IPS-18c (cell line): ENCODE data around the gene RAB8B.

Source experiments
- H3K4me3 ChIP-seq: 2 replicates; pipeline ENCODE4 v1.7.0; 2013; ENCODE audit warnings: low read depth, mild to moderate bottlenecking, low read length, moderate library complexity; ENCODE audit not compliant: insufficient read depth
- H3K9me3 ChIP-seq: one replicate; pipeline ENCODE4 v1.6.1; 2013; ENCODE audit warnings: mild to moderate bottlenecking, low read length, moderate library complexity; ENCODE audit not compliant: control insufficient read depth, insufficient read depth

The RAB8B gene

GRCh38 chr15:63172851-63173451, 16.5 kb upstream of the RAB8B start:
- Histone ChIP-seq H3K9me3 (no peaks in the 10 kb centered on the region), H3K4me3 (no peak overlapping the region)

GRCh38 chr15:63176302-63176701, 13.1 kb upstream of the RAB8B start:
- H3K9me3 ChIP-seq = no peaks in the 10 kb centered on the region

GRCh38 chr15:63178034-63178433, 11.4 kb upstream of the RAB8B start:
- H3K9me3 ChIP-seq = no peaks in the 10 kb centered on the region

More at GRCh38 chr15:63176302-63176701, 13.1 kb upstream of the RAB8B start:
- no peak overlapping the region for H3K4me3 ChIP-seq

GRCh38 chr15:63180746-63181145, 8.7 kb upstream of the RAB8B start:
- no peak overlapping the region for H3K4me3 ChIP-seq
- no peaks in the 10 kb centered on the region for H3K9me3 ChIP-seq

More at GRCh38 chr15:63178034-63178433, 11.4 kb upstream of the RAB8B start:
- H3K4me3 ChIP-seq = no peak overlapping the region

GRCh38 chr15:63181648-63182047, 7.8 kb upstream of the RAB8B start:
- H3K9me3 ChIP-seq = no peaks in the 10 kb centered on the region
- H3K4me3 ChIP-seq = no peak overlapping the region

- no peaks in the 10 kb centered on the region for H3K9me3 ChIP-seq
Observed at GRCh38 chr15:63185206-63185605, 4.2 kb upstream of the RAB8B start.

GRCh38 chr15:63186065-63186464, 3.3 kb upstream of the RAB8B start:
- H3K9me3 ChIP-seq = no peaks in the 10 kb centered on the region
- no peak overlapping the region for H3K4me3 ChIP-seq

More at GRCh38 chr15:63185206-63185605, 4.2 kb upstream of the RAB8B start:
- H3K4me3 ChIP-seq = no peak overlapping the region

- Histone ChIP-seq H3K9me3 (no peaks in the 10 kb centered on the region), H3K4me3 (no peak overlapping the region)
Observed at GRCh38 chr15:63187589-63188226, 1.7 kb upstream of the RAB8B start.

GRCh38 chr15:63188247-63188925, 1.0 kb upstream of the RAB8B start:
- Histone ChIP-seq H3K4me3 (peak overlapping the region; percentile 65), H3K9me3 (no peaks in the 10 kb centered on the region)

- Histone ChIP-seq H3K4me3 (peak overlapping the region; percentile 76), H3K9me3 (no peaks in the 10 kb centered on the region)
Observed at GRCh38 chr15:63189941-63190768, 749 bp downstream of the RAB8B start.

- Histone ChIP-seq H3K4me3 (no peak overlapping the region), H3K9me3 (no peaks in the 10 kb centered on the region)
Observed at GRCh38 chr15:63190769-63191649, 1.6 kb downstream of the RAB8B start.

GRCh38 chr15:63191895-63192618, 2.7 kb downstream of the RAB8B start:
- no peaks in the 10 kb centered on the region for H3K9me3 ChIP-seq
- H3K4me3 ChIP-seq = no peak overlapping the region

- no peaks in the 10 kb centered on the region for H3K9me3 ChIP-seq
- no peak overlapping the region for H3K4me3 ChIP-seq
Observed at GRCh38 chr15:63192619-63193206, 3.3 kb downstream of the RAB8B start.

- H3K4me3 ChIP-seq = no peak overlapping the region
- no peaks in the 10 kb centered on the region for H3K9me3 ChIP-seq
Observed at GRCh38 chr15:63194302-63194701, 4.9 kb downstream of the RAB8B start.

GRCh38 chr15:63194880-63195568, 5.6 kb downstream of the RAB8B start:
- H3K4me3 ChIP-seq = no peak overlapping the region
- H3K9me3 ChIP-seq = no peaks in the 10 kb centered on the region
